ENCODE measurements around the gene ADAMTS12.

ADAMTS12 gene

DNA sequence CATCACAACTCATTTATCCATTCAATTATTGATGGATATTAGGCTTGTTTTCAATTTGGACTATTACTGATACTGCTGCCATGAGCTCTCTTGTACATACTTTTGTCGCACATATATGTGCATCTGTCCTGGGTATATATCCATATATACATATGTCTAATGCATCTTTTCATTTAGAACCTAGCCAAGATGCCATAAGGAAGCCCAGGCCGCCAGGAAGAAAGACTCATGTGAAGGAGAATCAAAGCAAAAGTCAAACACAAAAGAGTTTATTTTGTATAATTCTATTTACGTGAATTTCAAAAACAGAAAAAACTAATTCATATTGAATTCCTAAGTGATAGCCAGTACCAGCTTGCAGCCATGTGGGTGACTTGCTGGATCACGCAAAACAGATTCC, 79.0 kb downstream of the ADAMTS12 start:
- H3K14ac ChIP-seq (ENCODE audit: low read length in 2 of 2) = no peak overlapping the region
- H4K8ac ChIP-seq (ENCODE audit: low read length) = no peak overlapping the region
- H3K9ac ChIP-seq (ENCODE audit: low read length) = no peak overlapping the region
- no peak overlapping the region for H2BK15ac ChIP-seq (ENCODE audit: low read depth, poor library complexity, severe bottlenecking)
- H3K4ac ChIP-seq (ENCODE audit: low read depth in 1 of 2, low read length in 2 of 2) = no peak overlapping the region
- no peak overlapping the region for H3K23ac ChIP-seq (ENCODE audit: low read length in 2 of 2)
- no peak overlapping the region for H3K4me2 ChIP-seq (ENCODE audit: low read length, poor library complexity, severe bottlenecking)
- no peak overlapping the region for H2BK120ac ChIP-seq (ENCODE audit: low read depth, low read length)
- no peak overlapping the region for H4K91ac ChIP-seq (ENCODE audit: low read length)
- no peaks in the 10 kb centered on the region for H3K27me3 ChIP-seq (ENCODE audit: control insufficient read depth in 1 of 2, insufficient read depth in 1 of 2, low read length in 2 of 2)
- H2AFZ ChIP-seq (ENCODE audit: low read depth, low read length) = no peak overlapping the region
- peaks cover 2% of the 10 kb centered on the region for H3K4me1 ChIP-seq (ENCODE audit: control insufficient read depth, insufficient read depth, low read depth, low read length)
- DNase-seq = no peak
- no peak overlapping the region for H3K4me3 ChIP-seq (ENCODE audit: insufficient read depth in 1 of 2, low read depth in 1 of 2, low read length in 2 of 2)
- H3K79me1 ChIP-seq (replicated peaks; ENCODE audit: low read length, poor library complexity, severe bottlenecking) = peaks cover 8% of the 10 kb centered on the region
- H2BK12ac ChIP-seq (ENCODE audit: low read length in 2 of 2) = no peak overlapping the region
- H2BK5ac ChIP-seq (ENCODE audit: low read depth, low read length, poor library complexity, severe bottlenecking) = no peak overlapping the region
- H3K36me3 ChIP-seq (ENCODE audit: control insufficient read depth in 1 of 2, insufficient read depth in 2 of 2, low read depth in 1 of 2, low read length in 2 of 2) = peaks cover 0 to 5% of the 10 kb centered on the region in 2 experiments
- no peak overlapping the region for H3K27ac ChIP-seq (ENCODE audit: low read length, poor library complexity, severe bottlenecking)
- H3K18ac ChIP-seq (ENCODE audit: low read depth in 1 of 2, low read length in 2 of 2) = no peak overlapping the region
- 75% methylated on average over 2 of the region's 4 CpGs for WGBS
- no peaks in the 10 kb centered on the region for H3K9me3 ChIP-seq (ENCODE audit: control insufficient read depth, low read length)
- H2AK5ac ChIP-seq (ENCODE audit: low read length, severe bottlenecking) = no peak overlapping the region

DNA sequence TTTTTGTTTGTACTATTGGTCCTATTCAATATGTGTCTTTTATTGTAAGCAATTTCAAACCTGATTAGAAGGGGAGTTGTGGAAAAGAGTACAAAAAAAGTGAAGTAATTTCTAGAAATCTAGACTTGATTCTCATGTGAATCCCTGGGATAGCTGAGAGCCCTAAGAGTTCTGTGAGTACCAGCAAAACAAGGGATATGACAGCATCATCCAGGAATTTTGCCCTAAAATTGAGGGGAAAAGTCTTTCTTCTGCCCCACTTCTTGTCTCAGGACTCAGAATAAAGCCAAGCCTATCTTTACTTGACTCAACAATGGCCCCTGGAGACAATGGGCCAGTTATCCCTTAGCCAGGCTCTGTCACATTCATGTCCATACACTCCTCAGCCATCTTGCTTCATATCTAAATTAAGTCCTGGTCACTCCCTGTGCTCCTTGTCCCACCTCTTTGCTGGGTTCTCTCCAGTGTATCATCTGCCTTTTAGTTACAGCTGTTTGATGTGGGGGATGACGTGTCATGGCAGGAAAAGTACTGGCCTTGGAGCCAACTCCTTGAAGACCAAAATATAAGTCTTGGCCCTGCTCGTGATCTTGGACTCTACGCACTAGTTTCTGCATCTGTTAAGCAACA, 81.2 kb downstream of the ADAMTS12 start:
- H3K4me1 ChIP-seq (ENCODE audit: control insufficient read depth, insufficient read depth, low read depth, low read length) = peaks cover 3% of the 10 kb centered on the region
- peak overlapping the region; percentile 91 for H4K91ac ChIP-seq (ENCODE audit: low read length)
- H3K27me3 ChIP-seq (ENCODE audit: control insufficient read depth in 1 of 2, insufficient read depth in 1 of 2, low read length in 2 of 2) = no peaks in the 10 kb centered on the region
- no peak overlapping the region for H2AFZ ChIP-seq (ENCODE audit: low read depth, low read length)
- H3K18ac ChIP-seq (ENCODE audit: low read depth in 1 of 2, low read length in 2 of 2) = peak overlapping the region; percentile 25 to 95
- peak overlapping the region; percentile 4 for H2BK5ac ChIP-seq (ENCODE audit: low read depth, low read length, poor library complexity, severe bottlenecking)
- no peaks in the 10 kb centered on the region for H3K9me3 ChIP-seq (ENCODE audit: control insufficient read depth, low read length)
- peak overlapping the region; percentile 66 for H3K9ac ChIP-seq (ENCODE audit: low read length)
- peak overlapping the region; percentile 14 for H4K8ac ChIP-seq (ENCODE audit: low read length)
- peak overlapping the region; percentile 51 to 96 for H2BK12ac ChIP-seq (ENCODE audit: low read length in 2 of 2)
- no peak overlapping the region for H3K14ac ChIP-seq (ENCODE audit: low read length in 2 of 2)
- peak; percentile 59 for DNase-seq
- peak overlapping the region; percentile 90 to 96 for H3K4ac ChIP-seq (ENCODE audit: low read depth in 1 of 2, low read length in 2 of 2)
- no peak overlapping the region for H2BK15ac ChIP-seq (ENCODE audit: low read depth, poor library complexity, severe bottlenecking)
- 82% methylated on average over 3 of the region's 3 CpGs for WGBS
- peaks cover 6% of the 10 kb centered on the region for H3K79me1 ChIP-seq (replicated peaks; ENCODE audit: low read length, poor library complexity, severe bottlenecking)
- H3K23ac ChIP-seq (ENCODE audit: low read length in 2 of 2) = no peak overlapping the region
- H3K4me2 ChIP-seq (ENCODE audit: low read length, poor library complexity, severe bottlenecking) = no peak overlapping the region
- H3K4me3 ChIP-seq (ENCODE audit: insufficient read depth in 1 of 2, low read depth in 1 of 2, low read length in 2 of 2) = peak overlapping the region in 1 of 2 experiments; percentile 16
- H3K36me3 ChIP-seq (ENCODE audit: control insufficient read depth in 1 of 2, insufficient read depth in 2 of 2, low read depth in 1 of 2, low read length in 2 of 2) = peaks cover 0 to 5% of the 10 kb centered on the region in 2 experiments
- H2BK120ac ChIP-seq (ENCODE audit: low read depth, low read length) = peak overlapping the region; percentile 42
- peak overlapping the region; percentile 31 for H3K27ac ChIP-seq (ENCODE audit: low read length, poor library complexity, severe bottlenecking)
- H2AK5ac ChIP-seq (ENCODE audit: low read length, severe bottlenecking) = peak overlapping the region; percentile 10

DNA sequence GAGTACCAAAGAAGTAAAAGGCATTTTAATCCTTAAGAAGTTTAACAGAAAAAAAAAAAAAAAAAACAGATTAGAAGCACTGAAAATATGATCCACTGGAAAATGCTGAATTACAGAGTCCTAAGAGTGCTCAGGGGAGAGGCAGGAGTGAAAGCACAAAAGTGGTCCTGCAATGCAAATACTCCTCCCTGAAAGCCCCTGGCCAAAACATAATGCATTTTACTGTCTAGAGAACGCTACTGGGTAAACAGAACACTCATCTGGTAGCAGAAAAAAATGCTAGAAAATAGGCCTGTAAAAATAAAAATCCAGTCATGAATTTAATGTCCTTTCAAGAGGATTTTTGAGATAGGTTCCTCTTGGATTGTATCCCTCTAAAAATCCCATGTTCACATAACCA, 81.9 kb downstream of the ADAMTS12 start:
- peak overlapping the region; percentile 89 for H2AK5ac ChIP-seq (ENCODE audit: low read length, severe bottlenecking)
- peak overlapping the region in 1 of 2 experiments; percentile 94 for H3K18ac ChIP-seq (ENCODE audit: low read depth in 1 of 2, low read length in 2 of 2)
- H2BK15ac ChIP-seq (ENCODE audit: low read depth, poor library complexity, severe bottlenecking) = no peak overlapping the region
- H2BK120ac ChIP-seq (ENCODE audit: low read depth, low read length) = peak overlapping the region; percentile 92
- H3K23ac ChIP-seq (ENCODE audit: low read length in 2 of 2) = no peak overlapping the region
- H3K9ac ChIP-seq (ENCODE audit: low read length) = peak overlapping the region; percentile 66
- H4K8ac ChIP-seq (ENCODE audit: low read length) = peak overlapping the region; percentile 77
- H2BK5ac ChIP-seq (ENCODE audit: low read depth, low read length, poor library complexity, severe bottlenecking) = no peak overlapping the region
- peaks cover 0 to under 1% of the 10 kb centered on the region in 2 experiments for H3K36me3 ChIP-seq (ENCODE audit: control insufficient read depth in 1 of 2, insufficient read depth in 2 of 2, low read depth in 1 of 2, low read length in 2 of 2)
- H3K27me3 ChIP-seq (ENCODE audit: control insufficient read depth in 1 of 2, insufficient read depth in 1 of 2, low read length in 2 of 2) = no peaks in the 10 kb centered on the region
- peaks cover 7% of the 10 kb centered on the region for H3K79me1 ChIP-seq (replicated peaks; ENCODE audit: low read length, poor library complexity, severe bottlenecking)
- no peak for DNase-seq
- H3K27ac ChIP-seq (ENCODE audit: low read length, poor library complexity, severe bottlenecking) = peak overlapping the region; percentile 36
- H3K4me2 ChIP-seq (ENCODE audit: low read length, poor library complexity, severe bottlenecking) = no peak overlapping the region
- no peak overlapping the region for H4K91ac ChIP-seq (ENCODE audit: low read length)
- no peak overlapping the region for H2AFZ ChIP-seq (ENCODE audit: low read depth, low read length)
- H3K9me3 ChIP-seq (ENCODE audit: control insufficient read depth, low read length) = no peaks in the 10 kb centered on the region
- no CpG with 5 or more reads among the region's 1 CpG for WGBS
- peaks cover 2% of the 10 kb centered on the region for H3K4me1 ChIP-seq (ENCODE audit: control insufficient read depth, insufficient read depth, low read depth, low read length)
- H3K4ac ChIP-seq (ENCODE audit: low read depth in 1 of 2, low read length in 2 of 2) = peak overlapping the region in 1 of 2 experiments; percentile 95
- no peak overlapping the region for H2BK12ac ChIP-seq (ENCODE audit: low read length in 2 of 2)
- no peak overlapping the region for H3K4me3 ChIP-seq (ENCODE audit: insufficient read depth in 1 of 2, low read depth in 1 of 2, low read length in 2 of 2)
- H3K14ac ChIP-seq (ENCODE audit: low read length in 2 of 2) = no peak overlapping the region

DNA sequence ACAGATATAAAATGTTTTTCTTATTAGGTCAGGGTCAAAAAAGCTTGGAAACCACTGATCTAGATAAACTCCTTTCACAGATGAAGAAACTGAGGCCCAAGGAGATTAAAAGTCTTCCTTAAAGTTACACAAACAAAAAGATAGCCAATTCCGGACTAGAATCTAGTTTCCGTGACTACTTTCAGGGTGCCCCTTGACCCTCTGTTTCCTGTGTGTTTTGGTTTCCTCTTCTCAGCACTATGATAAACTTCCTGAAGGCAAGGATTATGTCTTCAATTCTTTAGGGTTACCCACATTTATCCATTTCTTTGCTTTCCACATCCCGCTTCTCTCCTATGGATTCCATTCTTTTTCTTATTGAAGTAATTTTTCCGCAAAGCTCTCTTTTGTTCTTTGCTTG, 83.1 kb downstream of the ADAMTS12 start:
- Histone ChIP-seq H2BK120ac (ENCODE audit: low read depth, low read length) (no peak overlapping the region), H3K36me3 (ENCODE audit: control insufficient read depth in 1 of 2, insufficient read depth in 2 of 2, low read depth in 1 of 2, low read length in 2 of 2) (no peaks in the 10 kb centered on the region), H3K14ac (ENCODE audit: low read length in 2 of 2) (no peak overlapping the region), H3K18ac (ENCODE audit: low read depth in 1 of 2, low read length in 2 of 2) (no peak overlapping the region), H2AK5ac (ENCODE audit: low read length, severe bottlenecking) (no peak overlapping the region), H4K91ac (ENCODE audit: low read length) (no peak overlapping the region), H3K4me1 (ENCODE audit: control insufficient read depth, insufficient read depth, low read depth, low read length) (peaks cover 2% of the 10 kb centered on the region), H3K79me1 (replicated peaks; ENCODE audit: low read length, poor library complexity, severe bottlenecking) (peaks cover 7% of the 10 kb centered on the region), H4K8ac (ENCODE audit: low read length) (no peak overlapping the region), H3K4ac (ENCODE audit: low read depth in 1 of 2, low read length in 2 of 2) (no peak overlapping the region), H3K27ac (ENCODE audit: low read length, poor library complexity, severe bottlenecking) (no peak overlapping the region), H2BK12ac (ENCODE audit: low read length in 2 of 2) (no peak overlapping the region), H3K9ac (ENCODE audit: low read length) (no peak overlapping the region), H3K4me3 (ENCODE audit: insufficient read depth in 1 of 2, low read depth in 1 of 2, low read length in 2 of 2) (no peak overlapping the region), H2AFZ (ENCODE audit: low read depth, low read length) (no peak overlapping the region), H2BK15ac (ENCODE audit: low read depth, poor library complexity, severe bottlenecking) (no peak overlapping the region), H3K4me2 (ENCODE audit: low read length, poor library complexity, severe bottlenecking) (no peak overlapping the region), H3K23ac (ENCODE audit: low read length in 2 of 2) (no peak overlapping the region), H2BK5ac (ENCODE audit: low read depth, low read length, poor library complexity, severe bottlenecking) (no peak overlapping the region), H3K27me3 (ENCODE audit: control insufficient read depth in 1 of 2, insufficient read depth in 1 of 2, low read length in 2 of 2) (no peaks in the 10 kb centered on the region), H3K9me3 (ENCODE audit: control insufficient read depth, low read length) (no peaks in the 10 kb centered on the region)
- DNase-seq = peak; percentile 83
- WGBS = 1% methylated on average over 2 of the region's 4 CpGs

Measured in mesenchymal stem cell (in vitro differentiated cells and primary cell).